Measurements from ENCODE around the gene LRCH1. TPM values are rescaled to one million over a fixed set of nuclear protein-coding genes. Genes with fewer than 3 reads are reported as not detected.

LRCH1 gene
- total RNA-seq, 1 experiment from 2014 or later: 11.7 TPM

GRCh38 chr13:46647512-46648065, 94.6 kb downstream of the LRCH1 start:
- CTCF ChIA-PET: no interaction called here
- DNase-seq: no peak
- no TSS peak for BruUV-seq (replicated peaks)
- no peak overlapping the region for H3K27ac Mint-ChIP-seq (ENCODE audit: unreplicated experiment)
- H3K4me1 Mint-ChIP-seq (ENCODE audit: low read depth, unreplicated experiment): peaks cover 22% of the 10 kb centered on the region
- TF ChIP-seq CTCF (IDR thresholded peaks at IDR 0.05; ENCODE audit: unreplicated experiment): no peak
- H3K9me3 Mint-ChIP-seq (ENCODE audit: low read depth, unreplicated experiment): no peaks in the 10 kb centered on the region
- H3K4me3 Mint-ChIP-seq (ENCODE audit: low read depth, unreplicated experiment): no peak overlapping the region
- intact Hi-C loops (cut with micrococcal nuclease; ENCODE audit: unreplicated experiment): no loop called here
- H3K27me3 Mint-ChIP-seq (ENCODE audit: unreplicated experiment): no peaks in the 10 kb centered on the region
- no peaks in the 10 kb centered on the region for H3K36me3 Mint-ChIP-seq (ENCODE audit: insufficient read depth, unreplicated experiment)

- no peaks in the 10 kb centered on the region for H3K36me3 Mint-ChIP-seq (ENCODE audit: insufficient read depth, unreplicated experiment)
- H3K9me3 Mint-ChIP-seq (ENCODE audit: low read depth, unreplicated experiment): no peaks in the 10 kb centered on the region
- no peak for TF ChIP-seq CTCF (IDR thresholded peaks at IDR 0.05; ENCODE audit: unreplicated experiment)
- peak; percentile 45 for DNase-seq
- H3K27ac Mint-ChIP-seq (ENCODE audit: unreplicated experiment): no peak overlapping the region
- no peak overlapping the region for H3K4me3 Mint-ChIP-seq (ENCODE audit: low read depth, unreplicated experiment)
- H3K27me3 Mint-ChIP-seq (ENCODE audit: unreplicated experiment): no peaks in the 10 kb centered on the region
- CTCF ChIA-PET: no interaction called here
- peaks cover 20% of the 10 kb centered on the region for H3K4me1 Mint-ChIP-seq (ENCODE audit: low read depth, unreplicated experiment)
- BruUV-seq (replicated peaks): no TSS peak
- intact Hi-C loops (cut with micrococcal nuclease; ENCODE audit: unreplicated experiment): no loop called here
Measured at GRCh38 chr13:46648166-46648607, 95.2 kb downstream of the LRCH1 start.

- no TSS peak for BruUV-seq (replicated peaks)
- H3K4me3 Mint-ChIP-seq (ENCODE audit: low read depth, unreplicated experiment): no peak overlapping the region
- no peaks in the 10 kb centered on the region for H3K36me3 Mint-ChIP-seq (ENCODE audit: insufficient read depth, unreplicated experiment)
- H3K9me3 Mint-ChIP-seq (ENCODE audit: low read depth, unreplicated experiment): no peaks in the 10 kb centered on the region
- CTCF ChIA-PET: no interaction called here
- TF ChIP-seq CTCF (IDR thresholded peaks at IDR 0.05; ENCODE audit: unreplicated experiment): no peak
- H3K4me1 Mint-ChIP-seq (ENCODE audit: low read depth, unreplicated experiment): peaks cover 15% of the 10 kb centered on the region
- no peaks in the 10 kb centered on the region for H3K27me3 Mint-ChIP-seq (ENCODE audit: unreplicated experiment)
- intact Hi-C loops (cut with micrococcal nuclease; ENCODE audit: unreplicated experiment): no loop called here
- no peak overlapping the region for H3K27ac Mint-ChIP-seq (ENCODE audit: unreplicated experiment)
- DNase-seq: no peak
Measured at GRCh38 chr13:46649816-46650215, 96.8 kb downstream of the LRCH1 start.

- no peak for TF ChIP-seq CTCF (IDR thresholded peaks at IDR 0.05; ENCODE audit: unreplicated experiment)
- no peaks in the 10 kb centered on the region for H3K9me3 Mint-ChIP-seq (ENCODE audit: low read depth, unreplicated experiment)
- H3K36me3 Mint-ChIP-seq (ENCODE audit: insufficient read depth, unreplicated experiment): no peaks in the 10 kb centered on the region
- CTCF ChIA-PET: no interaction called here
- no TSS peak for BruUV-seq (replicated peaks)
- no peaks in the 10 kb centered on the region for H3K27me3 Mint-ChIP-seq (ENCODE audit: unreplicated experiment)
- intact Hi-C loops (cut with micrococcal nuclease; ENCODE audit: unreplicated experiment): no loop called here
- H3K4me1 Mint-ChIP-seq (ENCODE audit: low read depth, unreplicated experiment): no peaks in the 10 kb centered on the region
- DNase-seq: no peak
- H3K4me3 Mint-ChIP-seq (ENCODE audit: low read depth, unreplicated experiment): no peak overlapping the region
- H3K27ac Mint-ChIP-seq (ENCODE audit: unreplicated experiment): no peak overlapping the region
Measured at GRCh38 chr13:46654951-46655350, 102.0 kb downstream of the LRCH1 start.
